Measurements from ENCODE around the gene HDHD2. TPM values are rescaled to one million over a fixed set of nuclear protein-coding genes. Genes with fewer than 3 reads are reported as not detected.

Gene HDHD2
- total RNA-seq, 1 experiment from 2014 or later = 6.3 TPM

GRCh38 chr18:47063096-47063495 is 87.2 kb downstream of the HDHD2 start:
- ATAC-seq (no peak), DNase-seq (no peak)
- H4K20me1 ChIP-seq (ENCODE audit: low read length) = no peaks in the 10 kb centered on the region
- H3K4me2 ChIP-seq (ENCODE audit: low read length) = no peak overlapping the region
- H3K4me3 ChIP-seq (ENCODE audit: low read length) = no peak overlapping the region
- BruUV-seq (replicated peaks) = no TSS peak
- intact Hi-C loops (cut with micrococcal nuclease) = no loop called here
- no peaks in the 10 kb centered on the region for H3K79me2 ChIP-seq (ENCODE audit: low read length)
- H3K27ac ChIP-seq (ENCODE audit: low read length) = no peak overlapping the region
- H3F3A ChIP-seq (ENCODE audit: low read length, unreplicated experiment) = no peaks in the 10 kb centered on the region
- no peak overlapping the region for H2AFZ ChIP-seq (ENCODE audit: low read length)
- H3K4me1 ChIP-seq (ENCODE audit: insufficient read depth, low read length) = no peaks in the 10 kb centered on the region
- TF ChIP-seq CTCF (conservative IDR thresholded peaks at IDR 0.05; ENCODE audit: low read depth, low read length) (no peak), EZH2phosphoT487 (IDR thresholded peaks at IDR 0.05; ENCODE audit: borderline replicate concordance, low read length) (no peak), EZH2 (IDR thresholded peaks at IDR 0.05; ENCODE audit: low read length, unreplicated experiment) (no peak)
- H3K27me3 ChIP-seq (ENCODE audit: low read length) = no peaks in the 10 kb centered on the region
- POLR2A ChIA-PET (ENCODE audit: unreplicated experiment) = no interaction called here
- H3K9ac ChIP-seq (ENCODE audit: low read length) = no peak overlapping the region
- no peaks in the 10 kb centered on the region for H3K9me2 ChIP-seq (replicated peaks; ENCODE audit: low read length)
- CTCF ChIA-PET = no interaction called here
- no peaks in the 10 kb centered on the region for H3K9me3 ChIP-seq (ENCODE audit: low read length)
- H3K36me3 ChIP-seq (ENCODE audit: low read depth, low read length) = no peaks in the 10 kb centered on the region

GRCh38 chr18:47062471-47062870 is 87.8 kb downstream of the HDHD2 start:
- Histone ChIP-seq H3K4me3 (ENCODE audit: low read length) (no peak overlapping the region), H3K79me2 (ENCODE audit: low read length) (no peaks in the 10 kb centered on the region), H3K4me2 (ENCODE audit: low read length) (no peak overlapping the region), H3K27ac (ENCODE audit: low read length) (no peak overlapping the region), H3K27me3 (ENCODE audit: low read length) (no peaks in the 10 kb centered on the region), H3K4me1 (ENCODE audit: insufficient read depth, low read length) (no peaks in the 10 kb centered on the region), H3K36me3 (ENCODE audit: low read depth, low read length) (no peaks in the 10 kb centered on the region), H3K9ac (ENCODE audit: low read length) (no peak overlapping the region), H4K20me1 (ENCODE audit: low read length) (no peaks in the 10 kb centered on the region), H3F3A (ENCODE audit: low read length, unreplicated experiment) (no peaks in the 10 kb centered on the region), H3K9me2 (replicated peaks; ENCODE audit: low read length) (no peaks in the 10 kb centered on the region), H2AFZ (ENCODE audit: low read length) (no peak overlapping the region), H3K9me3 (ENCODE audit: low read length) (no peaks in the 10 kb centered on the region)
- POLR2A ChIA-PET (ENCODE audit: unreplicated experiment) = no interaction called here
- no peak for ATAC-seq
- BruUV-seq (replicated peaks) = no TSS peak
- TF ChIP-seq CTCF (conservative IDR thresholded peaks at IDR 0.05; ENCODE audit: low read depth, low read length) (no peak), EZH2phosphoT487 (IDR thresholded peaks at IDR 0.05; ENCODE audit: borderline replicate concordance, low read length) (no peak), EZH2 (IDR thresholded peaks at IDR 0.05; ENCODE audit: low read length, unreplicated experiment) (no peak)
- no peak for DNase-seq
- CTCF ChIA-PET = no interaction called here
- intact Hi-C loops (cut with micrococcal nuclease) = no loop called here

Other genes starting within 250 kb of the HDHD2 start
- gene PIAS2, start 233.0 kb downstream of the HDHD2 start, total RNA-seq (2014; rRNA removed) = 12.9 and 13.5 TPM in 2 replicates
- gene KATNAL2, start 232.9 kb downstream of the HDHD2 start, total RNA-seq (2014; rRNA removed) = 2.0 and 6.6 TPM in 2 replicates
- not detected in 2 replicates for gene ELOA2, start 114.9 kb downstream of the HDHD2 start, total RNA-seq (2014; rRNA removed)
- gene IER3IP1, start 25.9 kb upstream of the HDHD2 start, total RNA-seq (2014; rRNA removed) = 9.2 and 23.2 TPM in 2 replicates
- gene SKOR2, start 101.2 kb upstream of the HDHD2 start, total RNA-seq (2014; rRNA removed) = not detected in 2 replicates